OCI-LY7 (cell line): Measurements from ENCODE around the gene RCSD1. TPM values are rescaled to one million over a fixed set of nuclear protein-coding genes. Genes with fewer than 3 reads are reported as not detected.

ENCODE experiments used
- BruUV-seq: library from RNA; stranded (reverse); fragments of 400-500 nt; replicated peaks from 2 replicates; lab custom pipeline; 2021; lab: Mats Ljungman, UMichigan
- CTCF ChIA-PET: fragments of 300-600 bp; sonication (Branson Sonifier 250); formaldehyde crosslinking; loops from one replicate; lab custom pipeline; 2022; ENCODE audit warnings: antibody characterized with exemption; ENCODE audit not compliant: unreplicated experiment; lab: Charles Lee
- POLR2A ChIA-PET: fragments of 300-600 bp; sonication (Branson Sonifier 250); formaldehyde crosslinking; loops from one replicate; lab custom pipeline; 2022; ENCODE audit warnings: antibody characterized with exemption; lab: Charles Lee
- DNase-seq: peaks from one replicate; pipeline ENCODE4 v3.0.0-alpha.2; 2015; ENCODE audit warnings: low spot score
- H2AFZ ChIP-seq: fragments of 200-600 bp; sonication (generic), shearing (Covaris generic); 2 replicates; pipeline ENCODE4 v1.6.1; 2014; ENCODE audit warnings: mild to moderate bottlenecking, antibody characterized with exemption, low read length, moderate library complexity
- H3K27ac ChIP-seq: fragments of 200-600 bp; sonication (generic); 2 replicates; pipeline ENCODE4 v1.5.1; 2014; ENCODE audit warnings: mixed run types, low read depth, mild to moderate bottlenecking, moderate library complexity, low read length, inconsistent platforms; ENCODE audit not compliant: poor library complexity, severe bottlenecking
- H3K36me3 ChIP-seq: fragments of 200-600 bp; sonication (generic); 2 replicates; pipeline ENCODE4 v1.6.1; 2014; ENCODE audit warnings: mild to moderate bottlenecking, antibody characterized with exemption, low read length, moderate library complexity, mixed read lengths; ENCODE audit not compliant: insufficient read depth
- H3K4me1 ChIP-seq: fragments of 200-600 bp; sonication (generic); 2 replicates; pipeline ENCODE4 v1.5.1; 2014; ENCODE audit warnings: mild to moderate bottlenecking, low read length; ENCODE audit not compliant: insufficient read depth, poor library complexity, severe bottlenecking
- H3K4me2 ChIP-seq: fragments of 200-600 bp; sonication (generic); 2 replicates; pipeline ENCODE4 v1.6.1; 2014; ENCODE audit warnings: mild to moderate bottlenecking, low read length
- H3K4me3 ChIP-seq: fragments of 200-600 bp; sonication (generic); 2 replicates; pipeline ENCODE4 v1.5.1; 2014; ENCODE audit warnings: mild to moderate bottlenecking, low read depth, low read length; ENCODE audit not compliant: poor library complexity, severe bottlenecking
- H3K79me2 ChIP-seq: fragments of 200-600 bp; sonication (generic); 2 replicates; pipeline ENCODE4 v1.6.1; 2016; ENCODE audit warnings: low read depth, mild to moderate bottlenecking, low read length, moderate library complexity, mixed read lengths; ENCODE audit not compliant: insufficient read depth
- H3K9me2 ChIP-seq: fragments of 200-600 bp; sonication (generic); 2 replicates; pipeline ENCODE4 v1.6.1; 2016; ENCODE audit warnings: mild to moderate bottlenecking, low read length, mixed read lengths; ENCODE audit not compliant: insufficient read depth
- H3K9me3 ChIP-seq: fragments of 200-600 bp; sonication (generic); 2 replicates; pipeline ENCODE4 v1.6.1; 2014; ENCODE audit warnings: mild to moderate bottlenecking, mixed run types, low read length, mixed read lengths
- H4K20me1 ChIP-seq: fragments of 200-600 bp; sonication (generic); 2 replicates; pipeline ENCODE4 v1.6.1; 2014; ENCODE audit warnings: mild to moderate bottlenecking, antibody characterized with exemption, low read length, moderate library complexity, mixed read lengths; ENCODE audit not compliant: insufficient read depth
- CTCF ChIP-seq: fragments of 200-600 bp; sonication (generic); conservative IDR thresholded peaks from 2 replicates; pipeline ENCODE4 v1.5.1; 2014; ENCODE audit warnings: mild to moderate bottlenecking, antibody characterized with exemption, low read length, moderate library complexity, mixed read lengths
- EZH2phosphoT487 ChIP-seq: fragments of 200-600 bp; sonication (generic); IDR thresholded peaks from 2 replicates; pipeline ENCODE4 v1.6.1; 2018; ENCODE audit warnings: low read depth, borderline replicate concordance, mild to moderate bottlenecking, mixed run types, antibody characterized with exemption, low read length, moderate library complexity, mixed read lengths
- intact Hi-C: fragments of 100-400 bp; cut with micrococcal nuclease; formaldehyde crosslinking; loops from one replicate; pipeline ENCODE4 v1.10.0; 2022; ENCODE audit not compliant: unreplicated experiment
- total RNA-seq, 2 experiments: library from RNA; depleted of rRNA in 1 of 2; stranded (reverse); fragments of >200 nt in 1 of 2; shearing (Covaris generic) in 1 of 2; gene quantifications; 2 replicates each; pipeline ENCODE4 v1.2.3, GENCODE V29; 2014 to 2022

The RCSD1 gene
- total RNA-seq, 2 experiments from 2014 or later: 161 to 164 TPM

- no peaks in the 10 kb centered on the region for H3K9me3 ChIP-seq
- peaks cover 43% of the 10 kb centered on the region for H3K36me3 ChIP-seq
- peak; percentile 48 for DNase-seq
- H3K9me2 ChIP-seq: no peaks in the 10 kb centered on the region
- BruUV-seq: no TSS peak
- H3K4me2 ChIP-seq: peak overlapping the region; percentile 34
- H3K79me2 ChIP-seq: no peaks in the 10 kb centered on the region
- ChIA-PET CTCF (no interaction called here), POLR2A (interaction anchor here (0.6 to 1.0 kb wide), 3 partner anchors 40 to 108 kb away, joined by 3 to 4 read pairs (median 3); no protein-coding TSS in a partner anchor)
- H3K4me1 ChIP-seq: peaks cover 56% of the 10 kb centered on the region
- no peak overlapping the region for H3K4me3 ChIP-seq
- peaks cover 12% of the 10 kb centered on the region for H4K20me1 ChIP-seq
- H3K27ac ChIP-seq: no peak overlapping the region
- TF ChIP-seq EZH2phosphoT487: no peak
- no peak for TF ChIP-seq CTCF
- no peak overlapping the region for H2AFZ ChIP-seq
- intact Hi-C loops: no loop called here
These were observed 78.9 kb downstream of the RCSD1 start for GRCh38 chr1:167708940-167709389.

- POLR2A ChIA-PET: no interaction called here
These were observed 80.8 kb downstream of the RCSD1 start for GRCh38 chr1:167710836-167711235.

More at GRCh38 chr1:167710836-167711235, 80.8 kb downstream of the RCSD1 start:
- H3K9me3 ChIP-seq: no peaks in the 10 kb centered on the region
- no TSS peak for BruUV-seq
- H4K20me1 ChIP-seq: peaks cover 11% of the 10 kb centered on the region
- CTCF ChIA-PET: no interaction called here
- no peak overlapping the region for H2AFZ ChIP-seq
- peaks cover 24% of the 10 kb centered on the region for H3K36me3 ChIP-seq
- intact Hi-C loops: no loop called here
- no peaks in the 10 kb centered on the region for H3K9me2 ChIP-seq
- no peak overlapping the region for H3K27ac ChIP-seq
- no peak overlapping the region for H3K4me2 ChIP-seq
- no peak for DNase-seq
- TF ChIP-seq EZH2phosphoT487: no peak
- TF ChIP-seq CTCF: no peak
- H3K4me1 ChIP-seq: peaks cover 47% of the 10 kb centered on the region
- H3K4me3 ChIP-seq: no peak overlapping the region
- no peaks in the 10 kb centered on the region for H3K79me2 ChIP-seq
